Gastrocnemius medialis (tissue), 4 donors: ENCODE measurements around the gene EEFSEC. TPM values are rescaled to one million over a fixed set of nuclear protein-coding genes. Genes with fewer than 3 reads are reported as not detected.

Source experiments
- ATAC-seq, 2 donors: fragments of 150-250 bp; one replicate each; pipeline ENCODE4 v1.9.1; 2016
- DNase-seq, 2 donors: peaks; one replicate each; pipeline ENCODE4 v3.0.0-alpha.2; 2019
- H3K27ac ChIP-seq, 4 donors: fragments of 200-600 bp; sonication (generic); 1 replicate in 1 of 4; 2 replicates in 3 of 4; pipeline ENCODE4 v1.5.1; 2016 to 2018; ENCODE audit warnings: mild to moderate bottlenecking in 2 of 4, moderate library complexity in 1 of 4
- H3K27me3 ChIP-seq, 3 donors: fragments of 200-600 bp; sonication (generic) in 2 of 3; 1 replicate in 1 of 3; 2 replicates in 2 of 3; pipeline versions ENCODE4 v1.5.1 to v1.6.0; 2016 to 2019; ENCODE audit warnings: mild to moderate bottlenecking in 1 of 3, moderate library complexity in 1 of 3
- H3K36me3 ChIP-seq, 2 donors: fragments of 200-600 bp; sonication (generic) in 1 of 2; one replicate each; pipeline ENCODE4 v1.5.1; 2017 to 2018
- H3K4me1 ChIP-seq, 2 donors: fragments of 200-600 bp; sonication (generic) in 1 of 2; one replicate each; pipeline ENCODE4 v1.5.1; 2016 to 2017; ENCODE audit warnings: mild to moderate bottlenecking in 2 of 2
- H3K4me3 ChIP-seq, 4 donors: fragments of 200-600 bp; sonication (generic) in 3 of 4; 1 replicate in 1 of 4; 2 replicates in 3 of 4; pipeline ENCODE4 v1.5.1; 2016 to 2019; ENCODE audit warnings: mild to moderate bottlenecking in 2 of 4
- H3K9me3 ChIP-seq, 3 donors: fragments of 200-600 bp; sonication (generic) in 2 of 3; 1 replicate in 1 of 3; 2 replicates in 2 of 3; pipeline ENCODE4 v1.5.1; 2016 to 2019
- CTCF ChIP-seq, 5 experiments: fragments of 450-650 bp in 3 of 5; fragments of 200-600 bp in 2 of 5; sonication (generic) in 2 of 5; IDR thresholded peaks in 4 of 5; conservative IDR thresholded peaks in 1 of 5; 1 replicate in 4 of 5; 2 replicates in 1 of 5; pipeline ENCODE4 v1.5.1; 2016 to 2019; ENCODE audit warnings: antibody characterized with exemption in 5 of 5, mild to moderate bottlenecking in 3 of 5, moderate library complexity in 3 of 5
- POLR2A ChIP-seq, 2 donors: fragments of 450-650 bp; IDR thresholded peaks; one replicate each; pipeline ENCODE4 v1.6.1; 2017; ENCODE audit warnings: antibody characterized with exemption in 2 of 2, mild to moderate bottlenecking in 2 of 2, moderate library complexity in 2 of 2
- in situ Hi-C, 4 donors: fragments of 200-750 bp; cut with MboI; loops; one replicate each; pipeline versions ENCODE4 v1.15.0 to v1.8.0; 2017; ENCODE audit warnings: low sequenced_read_pairs in 4 of 4
- intact Hi-C: fragments of 100-400 bp; cut with DNase I; formaldehyde crosslinking; loops from one replicate; pipeline ENCODE4 v1.15.1; 2023; ENCODE audit warnings: low total_unique reads
- total RNA-seq, 4 donors: library from RNA; depleted of rRNA; stranded (reverse); fragments of >200 nt; gene quantifications; one replicate each; pipeline versions ENCODE4 v1.1.0 to v1.2.3, GENCODE V29; 2016

The EEFSEC gene
- total RNA-seq, 4 donors from 2014 or later, result 21.0 to 29.4 (median 23.4) TPM

DNA sequence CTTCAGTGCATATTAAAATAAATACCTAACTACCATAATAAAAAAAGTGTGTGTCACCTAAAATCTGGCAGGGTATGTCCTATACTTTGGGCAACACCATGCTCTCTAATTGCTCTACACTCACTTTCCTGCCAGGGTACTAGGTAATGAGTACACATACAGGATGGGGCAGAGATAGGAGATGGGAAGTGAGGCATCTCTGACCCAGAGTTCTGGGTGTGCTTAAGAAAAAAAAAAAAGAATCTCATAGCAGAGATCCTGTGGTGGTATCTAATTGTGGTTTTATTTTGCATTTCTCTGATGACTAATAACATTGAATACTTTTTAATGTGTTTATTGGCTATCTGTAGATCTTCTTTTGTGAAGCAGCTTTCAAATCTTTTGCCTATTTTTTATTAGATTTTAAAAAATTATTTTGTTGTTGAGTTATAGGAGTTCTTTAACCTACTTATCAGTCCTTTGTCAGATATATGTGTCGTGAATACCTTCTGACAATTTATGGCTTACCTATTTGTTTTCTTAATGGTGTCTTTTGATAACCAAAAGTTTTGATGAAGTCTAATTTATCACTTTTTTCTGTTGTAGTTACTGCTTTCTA is 48.0 kb downstream of the EEFSEC start:
- intact Hi-C loops (no loop called here), in situ Hi-C loops (no loop called here)
- TF ChIP-seq POLR2A (IDR thresholded peaks at IDR 0.05) (no peak), CTCF (IDR thresholded peaks at IDR 0.05 in 4 of 5, conservative IDR thresholded peaks at IDR 0.05 in 1 of 5) (no peak)
- ATAC-seq (no peak), DNase-seq (no peak)
- no peak overlapping the region for H3K27ac ChIP-seq
- H3K36me3 ChIP-seq, result no peaks in the 10 kb centered on the region
- no peaks in the 10 kb centered on the region for H3K27me3 ChIP-seq
- H3K9me3 ChIP-seq, result no peaks in the 10 kb centered on the region
- H3K4me3 ChIP-seq, result no peak overlapping the region
- peaks cover 22 to 27% of the 10 kb centered on the region in 2 donors for H3K4me1 ChIP-seq

GRCh38 chr3:128203169-128203568 is 49.9 kb downstream of the EEFSEC start:
- H3K4me1 ChIP-seq, result peaks cover 8 to 15% of the 10 kb centered on the region in 2 donors
- intact Hi-C loops, result no loop called here
- no peak for DNase-seq

DNA sequence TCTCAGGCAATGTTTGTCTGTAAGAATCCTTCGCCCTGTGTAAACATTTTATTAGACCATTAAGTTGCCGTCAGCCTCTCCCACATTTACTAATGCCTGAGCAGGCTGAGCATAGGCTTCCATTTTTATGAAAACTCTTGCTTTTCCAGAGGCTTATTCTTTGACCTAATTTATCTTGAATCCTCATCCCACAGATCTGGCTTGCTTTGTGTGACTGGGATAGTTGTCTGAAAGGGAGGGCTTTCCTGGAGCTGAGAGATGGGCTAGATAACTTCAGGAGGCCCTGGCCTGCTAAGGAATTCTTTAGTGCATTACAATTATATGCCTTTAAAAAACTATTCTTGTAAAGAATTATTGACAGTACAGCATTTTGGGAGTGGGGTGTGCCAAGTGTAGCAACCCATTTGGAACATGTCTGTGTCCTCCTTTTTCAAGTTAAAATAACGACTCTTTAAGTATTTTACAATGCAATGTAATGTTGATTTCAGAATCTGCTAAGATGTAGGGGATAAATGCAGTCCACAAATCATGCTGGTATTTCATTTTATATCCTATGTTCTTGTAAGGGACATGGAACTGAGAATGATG is 52.4 kb downstream of the EEFSEC start:
- intact Hi-C loops, result no loop called here
- ATAC-seq (no peak), DNase-seq (no peak)
- no peak for TF ChIP-seq POLR2A (IDR thresholded peaks at IDR 0.05)
- no peak for TF ChIP-seq CTCF (IDR thresholded peaks at IDR 0.05 in 4 of 5, conservative IDR thresholded peaks at IDR 0.05 in 1 of 5)
- Histone ChIP-seq H3K4me1 (peaks cover 5 to 15% of the 10 kb centered on the region in 2 donors), H3K27ac (no peak overlapping the region), H3K9me3 (no peaks in the 10 kb centered on the region), H3K36me3 (no peaks in the 10 kb centered on the region), H3K4me3 (no peak overlapping the region), H3K27me3 (no peaks in the 10 kb centered on the region)
- in situ Hi-C loops, result no loop called here

More at GRCh38 chr3:128203169-128203568, 49.9 kb downstream of the EEFSEC start:
- Histone ChIP-seq H3K4me3 (no peak overlapping the region), H3K9me3 (no peaks in the 10 kb centered on the region), H3K27me3 (no peaks in the 10 kb centered on the region), H3K27ac (no peak overlapping the region), H3K36me3 (no peaks in the 10 kb centered on the region)
- ATAC-seq, result no peak
- no peak for TF ChIP-seq CTCF (IDR thresholded peaks at IDR 0.05 in 4 of 5, conservative IDR thresholded peaks at IDR 0.05 in 1 of 5)
- TF ChIP-seq POLR2A (IDR thresholded peaks at IDR 0.05), result no peak
- in situ Hi-C loops, result no loop called here

GRCh38 chr3:128207951-128208350 is 54.7 kb downstream of the EEFSEC start:
- no peak overlapping the region for H3K4me3 ChIP-seq
- in situ Hi-C loops (no loop called here), intact Hi-C loops (no loop called here)
- ATAC-seq (no peak), DNase-seq (no peak)
- no peaks in the 10 kb centered on the region for H3K27me3 ChIP-seq
- H3K4me1 ChIP-seq, result peaks cover 10 to 18% of the 10 kb centered on the region in 2 donors
- H3K27ac ChIP-seq, result no peak overlapping the region
- H3K36me3 ChIP-seq, result no peaks in the 10 kb centered on the region
- no peaks in the 10 kb centered on the region for H3K9me3 ChIP-seq
- TF ChIP-seq CTCF (IDR thresholded peaks at IDR 0.05 in 4 of 5, conservative IDR thresholded peaks at IDR 0.05 in 1 of 5) (no peak), POLR2A (IDR thresholded peaks at IDR 0.05) (no peak)
